ENCODE measurements around the gene ADK. TPM values are rescaled to one million over a fixed set of nuclear protein-coding genes. Genes with fewer than 3 reads are reported as not detected.

Gene ADK
- total and polyA plus RNA-seq, 11 donors = 20.8 to 55.5 (median 39.8) TPM

- intact Hi-C loops (cut with DNase I) = no loop called here
- H3K4me3 ChIP-seq = no peak overlapping the region
- 49 to 77% (median 62%) methylated on average over 3 of the region's 3 CpGs for WGBS, 4 donors
- peaks cover 0 to 33% (median 12%) of the 10 kb centered on the region in 12 donors for H3K4me1 ChIP-seq
- DNase-seq = no peak
- ATAC-seq = no peak
- TF ChIP-seq, protein P1, sequence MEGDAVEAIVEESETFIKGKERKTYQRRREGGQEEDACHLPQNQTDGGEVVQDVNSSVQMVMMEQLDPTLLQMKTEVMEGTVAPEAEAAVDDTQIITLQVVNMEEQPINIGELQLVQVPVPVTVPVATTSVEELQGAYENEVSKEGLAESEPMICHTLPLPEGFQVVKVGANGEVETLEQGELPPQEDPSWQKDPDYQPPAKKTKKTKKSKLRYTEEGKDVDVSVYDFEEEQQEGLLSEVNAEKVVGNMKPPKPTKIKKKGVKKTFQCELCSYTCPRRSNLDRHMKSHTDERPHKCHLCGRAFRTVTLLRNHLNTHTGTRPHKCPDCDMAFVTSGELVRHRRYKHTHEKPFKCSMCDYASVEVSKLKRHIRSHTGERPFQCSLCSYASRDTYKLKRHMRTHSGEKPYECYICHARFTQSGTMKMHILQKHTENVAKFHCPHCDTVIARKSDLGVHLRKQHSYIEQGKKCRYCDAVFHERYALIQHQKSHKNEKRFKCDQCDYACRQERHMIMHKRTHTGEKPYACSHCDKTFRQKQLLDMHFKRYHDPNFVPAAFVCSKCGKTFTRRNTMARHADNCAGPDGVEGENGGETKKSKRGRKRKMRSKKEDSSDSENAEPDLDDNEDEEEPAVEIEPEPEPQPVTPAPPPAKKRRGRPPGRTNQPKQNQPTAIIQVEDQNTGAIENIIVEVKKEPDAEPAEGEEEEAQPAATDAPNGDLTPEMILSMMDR (IDR thresholded peaks at IDR 0.05) = no peak
- TF ChIP-seq POLR2A (IDR thresholded peaks at IDR 0.05) = no peak
- H3K9me3 ChIP-seq = no peaks in the 10 kb centered on the region
- no peaks in the 10 kb centered on the region for H3K27me3 ChIP-seq
- no peak overlapping the region for H3K27ac ChIP-seq
- no peaks in the 10 kb centered on the region for H3K36me3 ChIP-seq
These were observed 23.5 kb downstream of the ADK start for GRCh38 chr10:74174521-74174920.

- intact Hi-C loops (cut with DNase I) = loop anchor here in 1 of 10 donors (1.0 kb wide), 1 partner anchor 24 kb away; the partner anchor contains the start of gene ADK
- Histone ChIP-seq H3K36me3 (no peaks in the 10 kb centered on the region), H3K9me3 (no peaks in the 10 kb centered on the region), H3K27ac (peak overlapping the region; percentile 11 to 90 (median 82)), H3K27me3 (no peaks in the 10 kb centered on the region), H3K4me1 (peaks cover 0 to 27% (median 11%) of the 10 kb centered on the region in 12 donors), H3K4me3 (peak overlapping the region; percentile 45 to 96 (median 73))
- ATAC-seq (no peak), DNase-seq (no peak)
- WGBS, 4 donors = 23 to 27% (median 25%) methylated on average over 10 of the region's 10 CpGs
- TF ChIP-seq, protein P1 (IDR thresholded peaks at IDR 0.05) = no peak
- TF ChIP-seq POLR2A (IDR thresholded peaks at IDR 0.05) = no peak
These were observed 24.7 kb downstream of the ADK start for GRCh38 chr10:74175510-74176379.

GRCh38 chr10:74176380-74177139, 25.5 kb downstream of the ADK start:
- peak in 1 of 2 donors; percentile 65 for TF ChIP-seq POLR2A (IDR thresholded peaks at IDR 0.05)
- TF ChIP-seq, protein P1 (IDR thresholded peaks at IDR 0.05) = peak in 1 of 12 donors; percentile 30
- no peaks in the 10 kb centered on the region for H3K36me3 ChIP-seq
- 0 to 2% (median 0%) methylated on average over 19 to 72 of the region's 72 CpGs for WGBS, 4 donors
- DNase-seq = peak; percentile 89 to 96 (median 95)
- H3K4me1 ChIP-seq = peaks cover 0 to 31% (median 10%) of the 10 kb centered on the region in 12 donors
- intact Hi-C loops (cut with DNase I) = loop anchor here in 1 of 10 donors (1.0 kb wide), 1 partner anchor 25 kb away; the partner anchor contains the start of gene ADK
- H3K9me3 ChIP-seq = no peaks in the 10 kb centered on the region
- no peaks in the 10 kb centered on the region for H3K27me3 ChIP-seq
- peak overlapping the region; percentile 11 to 90 (median 82) for H3K27ac ChIP-seq
- peak; percentile 94 to 99 (median 98) for ATAC-seq
- peak overlapping the region; percentile 45 to 96 (median 73) for H3K4me3 ChIP-seq

Measured in heart left ventricle (tissue), 16 donors.